Endothelial cell of umbilical vein (primary cell): Measurements from ENCODE around the gene TICRR. TPM values are rescaled to one million over a fixed set of nuclear protein-coding genes. Genes with fewer than 3 reads are reported as not detected.

Experiments used
- BruUV-seq: library from RNA; stranded (reverse); fragments of 400-500 nt; replicated peaks from 2 replicates; lab custom pipeline; 2021; lab: Mats Ljungman, UMichigan
- CTCF ChIA-PET: fragments of 300-600, 350-600 bp; sonication (Branson Sonifier 250); formaldehyde crosslinking; loops from one replicate; lab custom pipeline; 2021; ENCODE audit warnings: antibody characterized with exemption, inconsistent platforms; lab: Charles Lee
- POLR2A ChIA-PET: fragments of 300-600, 350-600 bp; sonication (Branson Sonifier 250); formaldehyde crosslinking; loops from one replicate; lab custom pipeline; 2021; ENCODE audit warnings: antibody characterized with exemption, inconsistent platforms; lab: Charles Lee
- DNase-seq: peaks from one replicate; pipeline ENCODE4 v3.0.0-alpha.2; 2011; ENCODE audit warnings: low read depth, low spot score
- FAIRE-seq: peaks from 2 replicates; lab custom pipeline; 2011; peaks lifted over from hg19 to GRCh38; lab: Jason Lieb, UNC
- H2AFZ ChIP-seq: 2 replicates; pipeline ENCODE4 v1.6.0; 2012; ENCODE audit warnings: low read depth, low read length, control low read depth, inconsistent platforms
- H3K27ac ChIP-seq: 2 replicates; pipeline ENCODE4 v1.5.1; 2011; ENCODE audit warnings: low read depth, mild to moderate bottlenecking, control low read depth, low read length, moderate library complexity; ENCODE audit not compliant: insufficient read depth
- H3K27me3 ChIP-seq, 2 experiments: 2 replicates each; pipeline versions ENCODE4 v1.6.0 to v1.6.1; 2011; ENCODE audit warnings: low read length in 2 of 2, mixed read lengths in 1 of 2; ENCODE audit not compliant: control insufficient read depth in 2 of 2, insufficient read depth in 2 of 2
- H3K36me3 ChIP-seq, 2 experiments: 2 replicates in 1 of 2; 3 replicates in 1 of 2; pipeline ENCODE4 v1.5.1; 2011; ENCODE audit warnings: low read length in 2 of 2, mild to moderate bottlenecking in 1 of 2, moderate library complexity in 1 of 2; ENCODE audit not compliant: control insufficient read depth in 2 of 2, insufficient read depth in 2 of 2; ENCODE audit errors: extremely low read depth in 1 of 2
- H3K4me1 ChIP-seq: 3 replicates; pipeline ENCODE4 v1.5.1; 2011; ENCODE audit warnings: mild to moderate bottlenecking, low read length; ENCODE audit not compliant: control insufficient read depth, insufficient read depth; ENCODE audit errors: extremely low read depth
- H3K4me2 ChIP-seq: 2 replicates; pipeline ENCODE4 v1.6.1; 2011; ENCODE audit warnings: low read length, control low read depth, mixed read lengths; ENCODE audit not compliant: insufficient read depth
- H3K4me3 ChIP-seq, 3 experiments: fragments of 200-600 bp in 1 of 3; sonication (generic), shearing (Covaris generic) in 1 of 3; replicated peaks in 1 of 3; 2 replicates each; pipeline ENCODE4 v1.5.1; 2011 to 2016; ENCODE audit warnings: control low read depth in 3 of 3, low read length in 3 of 3, mild to moderate bottlenecking in 2 of 3, inconsistent platforms in 1 of 3, low read depth in 1 of 3, moderate library complexity in 1 of 3; ENCODE audit not compliant: insufficient read depth in 1 of 3
- H3K79me2 ChIP-seq: 2 replicates; pipeline ENCODE4 v1.6.0; 2012; ENCODE audit warnings: low read length, inconsistent platforms; ENCODE audit not compliant: control insufficient read depth, insufficient read depth
- H3K9ac ChIP-seq: replicated peaks from 2 replicates; pipeline ENCODE3; 2011; ENCODE audit warnings: low read length, control low read depth; ENCODE audit not compliant: insufficient read depth; ENCODE audit errors: extremely low read depth
- H3K9me1 ChIP-seq: replicated peaks from 3 replicates; pipeline ENCODE4 v1.6.0; 2011; ENCODE audit warnings: mild to moderate bottlenecking, low read length; ENCODE audit not compliant: control insufficient read depth, insufficient read depth; ENCODE audit errors: extremely low read depth
- H3K9me3 ChIP-seq: replicated peaks from 2 replicates; pipeline ENCODE4 v1.5.1; 2012; ENCODE audit warnings: low read length, inconsistent platforms; ENCODE audit not compliant: control insufficient read depth, insufficient read depth
- H4K20me1 ChIP-seq: replicated peaks from 2 replicates; pipeline ENCODE3; 2011; ENCODE audit warnings: mild to moderate bottlenecking, low read length; ENCODE audit not compliant: control insufficient read depth, insufficient read depth; ENCODE audit errors: extremely low read depth
- CTCF ChIP-seq, 2 donors: IDR thresholded peaks; 1 replicate in 1 of 2; 2 replicates in 1 of 2; pipeline ENCODE4 v1.5.1; 2011; ENCODE audit warnings: low read length in 2 of 2, mild to moderate bottlenecking in 2 of 2, moderate library complexity in 2 of 2, control low read depth in 1 of 2, inconsistent platforms in 1 of 2, low read depth in 1 of 2; ENCODE audit not compliant: insufficient read depth in 1 of 2; ENCODE audit errors: extremely low read depth in 1 of 2
- EZH2 ChIP-seq: IDR thresholded peaks from 2 replicates; pipeline ENCODE4 v1.6.1; 2012; ENCODE audit warnings: borderline replicate concordance, low read depth, mild to moderate bottlenecking, moderate library complexity, low read length, inconsistent platforms; ENCODE audit not compliant: severe bottlenecking
- FOS ChIP-seq: IDR thresholded peaks from 2 replicates; pipeline ENCODE4 v1.6.1; 2011; ENCODE audit warnings: mild to moderate bottlenecking, low read length, moderate library complexity, borderline replicate concordance; ENCODE audit not compliant: insufficient read depth
- GATA2 ChIP-seq: IDR thresholded peaks from 2 replicates; pipeline ENCODE4 v1.7.0; 2011; ENCODE audit warnings: low read depth, mild to moderate bottlenecking, moderate library complexity, mixed read lengths, low read length; ENCODE audit not compliant: insufficient read length, insufficient read depth
- JUN ChIP-seq: IDR thresholded peaks from 2 replicates; pipeline ENCODE4 v1.6.1; 2011; ENCODE audit warnings: borderline replicate concordance, low read depth; ENCODE audit not compliant: insufficient read length, insufficient read depth
- MAX ChIP-seq: IDR thresholded peaks from 2 replicates; pipeline ENCODE4 v1.6.1; 2011; ENCODE audit not compliant: insufficient read depth, insufficient read length
- MYC ChIP-seq: IDR thresholded peaks from one replicate; pipeline ENCODE4 v1.6.1; 2011; ENCODE audit warnings: mild to moderate bottlenecking, low read depth, low read length
- POLR2A ChIP-seq: IDR thresholded peaks from 2 replicates; pipeline ENCODE4 v1.6.1; 2012; ENCODE audit warnings: low read depth, mild to moderate bottlenecking, control low read depth, low read length
- POLR2AphosphoS5 ChIP-seq: IDR thresholded peaks from 2 replicates; pipeline ENCODE4 v1.6.1; 2012; ENCODE audit warnings: low read depth, mild to moderate bottlenecking, control low read depth, low read length, moderate library complexity; ENCODE audit not compliant: insufficient read depth
- dilution Hi-C: fragments of 300-500 bp; cut with MboI; formaldehyde crosslinking; loops from one replicate; pipeline ENCODE4 v1.15.0; 2019; ENCODE audit warnings: low sequenced_read_pairs; ENCODE audit not compliant: extremely low pct_ligation_motif_present
- intact Hi-C: fragments of 100-400 bp; cut with micrococcal nuclease; formaldehyde crosslinking; loops from one replicate; pipeline ENCODE4 v1.10.0; 2022
- polyA plus RNA-seq, 4 experiments: library from polyadenylated mRNA; depleted of rRNA in 3 of 4; stranded (reverse) in 3 of 4; unstranded in 1 of 4; fragments of >200 nt; gene quantifications; 2 replicates each; pipeline versions ENCODE4 v1.2.1 to v1.2.3, GENCODE V29; 2011 to 2012; ENCODE audit warnings: missing spikeins in 1 of 4
- total RNA-seq: library from RNA; stranded (reverse); gene quantifications from 2 replicates; pipeline ENCODE4 v1.2.3, GENCODE V29; 2021

TICRR gene
- total and polyA plus RNA-seq, 2 donors (not counting 3 experiments of a cell fraction or from before 2014, with no cell fraction given) = 4.9 to 19.4 TPM

GRCh38 chr15:89633585-89633984, 58.3 kb downstream of the TICRR start:
- H3K9me1 ChIP-seq = no peaks in the 10 kb centered on the region
- H3K27ac ChIP-seq = no peak overlapping the region
- dilution Hi-C loops = no loop called here
- no peaks in the 10 kb centered on the region for H3K27me3 ChIP-seq
- no peaks in the 10 kb centered on the region for H3K79me2 ChIP-seq
- H4K20me1 ChIP-seq = no peaks in the 10 kb centered on the region
- ChIA-PET CTCF (no interaction called here), POLR2A (no interaction called here)
- H3K4me3 ChIP-seq = no peak overlapping the region
- intact Hi-C loops = no loop called here
- TF ChIP-seq GATA2 (no peak), FOS (no peak), CTCF (IDR thresholded peaks at IDR 0.05; ENCODE audit: extremely low read depth in 1 of 2, insufficient read depth in 1 of 2, low read depth in 1 of 2, low read length in 2 of 2) (no peak), POLR2AphosphoS5 (no peak)
- H3K9ac ChIP-seq = no peak overlapping the region
- no peak for FAIRE-seq
- BruUV-seq = no TSS peak
- no peaks in the 10 kb centered on the region for H3K9me3 ChIP-seq
- no peak overlapping the region for H2AFZ ChIP-seq
- peaks cover 0 to 40% of the 10 kb centered on the region in 2 experiments for H3K36me3 ChIP-seq
- H3K4me1 ChIP-seq = no peaks in the 10 kb centered on the region
- no peak overlapping the region for H3K4me2 ChIP-seq
- DNase-seq = no peak

GRCh38 chr15:89640245-89640644, 65.0 kb downstream of the TICRR start:
- H3K36me3 ChIP-seq = peaks cover 0 to 13% of the 10 kb centered on the region in 2 experiments
- no peak overlapping the region for H3K4me3 ChIP-seq
- ChIA-PET POLR2A (no interaction called here), CTCF (no interaction called here)
- no peaks in the 10 kb centered on the region for H4K20me1 ChIP-seq
- FAIRE-seq (no peak), DNase-seq (no peak)
- no peak overlapping the region for H2AFZ ChIP-seq
- H3K79me2 ChIP-seq = no peaks in the 10 kb centered on the region
- intact Hi-C loops (no loop called here), dilution Hi-C loops (no loop called here)
- H3K27ac ChIP-seq = no peak overlapping the region
- H3K9me3 ChIP-seq = no peaks in the 10 kb centered on the region
- H3K27me3 ChIP-seq = no peaks in the 10 kb centered on the region
- no peak overlapping the region for H3K4me2 ChIP-seq
- H3K9me1 ChIP-seq = no peaks in the 10 kb centered on the region
- TF ChIP-seq CTCF (IDR thresholded peaks at IDR 0.05; ENCODE audit: extremely low read depth in 1 of 2, insufficient read depth in 1 of 2, low read depth in 1 of 2, low read length in 2 of 2) (no peak), JUN (no peak), GATA2 (no peak), FOS (no peak), MYC (no peak), EZH2 (no peak), POLR2AphosphoS5 (no peak), POLR2A (no peak), MAX (no peak)
- no peaks in the 10 kb centered on the region for H3K4me1 ChIP-seq
- no TSS peak for BruUV-seq
- no peak overlapping the region for H3K9ac ChIP-seq
